ENCODE measurements around the gene TLE2.
"Not testable (repeated sequence)": the region's sequence is repeated elsewhere in the genome, so short reads cannot be mapped to it uniquely, and the experiment has no call there.

The TLE2 gene

DNA sequence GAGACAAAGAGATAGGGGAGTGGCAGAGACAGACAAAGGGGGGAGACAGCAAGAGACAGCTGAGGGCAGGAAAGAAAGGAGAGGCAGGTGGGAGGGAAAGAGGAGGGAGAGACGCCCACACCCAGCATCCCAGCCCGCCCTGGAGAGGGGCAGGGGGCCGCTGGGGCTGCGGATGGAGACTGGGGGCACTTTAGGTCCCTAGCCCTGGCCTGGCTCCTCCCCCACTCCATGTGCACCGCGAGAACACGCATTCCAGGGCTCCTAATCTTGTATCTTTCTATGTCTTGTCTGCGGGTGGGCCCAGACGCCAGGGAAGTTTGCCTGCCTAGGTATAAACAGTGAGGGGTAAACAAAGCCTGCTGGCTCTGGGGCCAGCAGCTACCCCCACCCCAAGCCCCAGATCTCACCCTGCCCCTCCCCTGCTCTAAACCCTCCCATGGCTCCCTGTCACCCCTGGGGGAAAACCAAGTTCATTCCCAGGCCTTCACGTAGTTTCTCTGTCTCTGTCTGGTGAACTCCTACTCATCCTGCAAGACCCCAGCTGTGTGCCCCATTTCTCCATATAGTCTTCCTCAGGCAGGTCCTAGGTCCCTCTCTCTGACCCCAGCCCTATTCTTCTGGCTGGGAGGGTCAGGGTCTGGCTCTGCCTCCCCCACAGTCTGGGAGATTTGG, 27.5 kb upstream of the TLE2 start:
- no peak for DNase-seq

DNA sequence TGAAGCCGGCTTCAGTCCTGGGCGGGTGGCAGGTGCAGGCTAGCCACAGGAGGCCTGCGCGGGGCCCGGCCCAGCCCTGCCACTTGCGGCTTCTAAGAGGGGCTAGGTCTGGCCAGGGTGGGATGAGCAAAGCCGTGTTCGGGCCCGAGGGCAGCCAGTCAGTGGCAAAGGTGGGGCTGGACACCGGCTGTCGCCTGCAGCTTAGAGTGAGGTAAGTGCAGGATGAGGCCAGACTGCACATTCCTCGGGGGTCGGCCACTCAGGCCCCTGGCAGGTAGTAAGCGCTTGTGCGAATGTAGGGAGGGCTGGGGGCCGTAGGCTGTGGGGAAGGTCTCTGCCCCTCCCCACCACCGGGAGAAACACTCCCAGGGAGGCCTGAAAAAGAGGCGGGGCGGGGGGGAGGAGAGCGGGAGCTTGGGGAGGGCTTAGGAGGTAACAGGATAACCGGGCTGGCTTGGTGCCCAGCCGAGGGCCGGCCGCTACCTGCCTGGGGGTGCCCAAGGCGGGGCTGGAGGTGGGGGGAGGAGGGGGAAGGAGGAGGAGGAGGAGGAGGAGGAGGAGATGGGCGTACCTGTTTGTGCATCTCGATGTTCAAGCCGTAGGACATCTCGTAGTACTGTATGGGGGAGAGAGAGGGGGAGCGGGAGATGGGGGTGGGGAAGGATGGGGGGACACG, 26.8 kb upstream of the TLE2 start:
- DNase-seq = no peak

DNA sequence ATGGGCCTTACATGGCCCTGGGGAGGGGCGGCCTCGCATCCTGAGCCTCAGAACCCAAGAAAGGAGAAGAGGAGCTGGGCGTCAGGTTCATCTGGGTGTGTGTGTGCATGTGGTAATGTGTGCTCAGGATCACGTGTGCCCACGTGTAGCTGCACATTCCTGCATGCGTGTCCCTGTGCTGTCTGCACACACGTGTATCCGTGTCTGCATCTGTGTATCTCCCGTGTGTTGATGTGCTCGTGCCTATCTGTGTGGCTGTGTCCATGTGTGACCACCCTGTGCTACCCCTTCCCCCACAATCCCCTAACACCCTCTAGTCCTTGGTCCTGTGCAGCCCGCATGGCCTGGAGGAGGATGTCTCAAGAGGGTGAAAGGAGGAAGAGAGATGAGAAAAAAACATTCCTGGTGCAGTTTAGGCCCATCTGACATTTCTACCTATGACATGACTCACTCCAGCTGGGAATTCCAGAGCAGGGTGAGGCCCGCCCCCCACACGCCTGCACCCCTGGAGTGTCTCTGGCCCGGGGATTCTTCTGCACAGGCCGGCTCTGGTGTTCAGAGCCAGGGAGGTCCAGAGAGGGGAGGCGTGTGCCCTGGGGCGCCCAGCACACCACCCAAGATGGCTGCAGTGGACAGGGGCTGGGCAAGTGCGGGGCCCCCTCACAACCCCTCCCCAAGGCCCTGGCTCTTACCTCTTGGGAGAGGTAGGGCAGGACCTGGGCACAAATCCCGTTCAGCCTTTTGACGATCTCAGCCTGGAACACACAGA, 26.1 kb upstream of the TLE2 start:
- no peak for DNase-seq

DNA sequence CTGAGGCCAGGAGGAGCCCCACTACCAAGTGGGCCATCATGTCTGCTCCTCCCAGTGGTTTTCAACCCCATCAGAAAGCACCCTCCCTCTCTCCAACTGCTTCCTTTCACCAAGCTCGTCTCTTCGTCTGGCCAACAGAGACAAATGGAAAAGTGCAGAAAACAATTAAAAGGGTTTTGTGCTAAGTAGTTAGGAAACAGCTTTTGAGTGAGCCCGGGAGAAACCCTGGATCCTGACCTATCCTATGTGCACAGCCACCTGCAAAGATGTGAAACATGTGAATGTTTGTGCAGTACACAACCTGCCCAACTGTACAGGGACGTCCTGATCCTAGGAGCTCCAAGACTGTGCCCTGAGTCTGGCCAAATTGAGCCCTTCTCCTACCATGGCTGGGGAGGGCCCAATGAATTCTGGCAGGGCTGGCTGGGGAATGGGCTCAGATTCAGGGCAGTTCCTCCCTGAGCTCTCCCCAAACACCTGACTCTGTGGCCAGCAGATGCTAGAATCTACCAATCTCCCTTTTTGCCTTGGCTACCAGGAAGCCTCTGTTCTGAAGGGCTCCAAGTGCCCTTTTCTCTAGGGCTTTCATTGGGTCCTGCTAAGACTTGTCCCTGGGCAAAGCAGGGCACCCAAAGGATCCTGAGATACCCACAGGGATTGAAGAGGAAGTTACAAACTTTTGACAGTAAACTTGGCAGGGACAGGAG, 25.3 kb upstream of the TLE2 start:
- no peak for DNase-seq

DNA sequence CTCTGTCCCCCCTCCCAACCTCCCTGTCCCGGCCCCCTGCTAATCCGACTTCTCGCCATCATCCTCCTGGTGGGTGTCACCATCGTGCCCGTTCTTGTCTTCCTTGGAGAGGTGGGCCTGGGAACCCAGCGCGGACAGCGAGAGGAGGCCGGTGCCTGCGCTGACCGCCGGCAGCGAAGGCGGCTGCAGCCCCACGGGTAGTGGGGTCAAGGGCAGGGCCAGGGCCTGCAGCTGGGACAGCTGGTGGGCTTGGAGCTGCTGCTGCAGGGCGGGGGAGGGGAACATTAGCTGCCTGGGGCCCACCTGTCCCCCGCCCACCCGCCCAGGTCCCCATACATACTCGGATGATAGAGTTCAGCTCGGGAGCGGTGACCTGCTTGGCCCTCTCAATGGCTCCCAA, 24.7 kb upstream of the TLE2 start:
- no peak for DNase-seq

DNA sequence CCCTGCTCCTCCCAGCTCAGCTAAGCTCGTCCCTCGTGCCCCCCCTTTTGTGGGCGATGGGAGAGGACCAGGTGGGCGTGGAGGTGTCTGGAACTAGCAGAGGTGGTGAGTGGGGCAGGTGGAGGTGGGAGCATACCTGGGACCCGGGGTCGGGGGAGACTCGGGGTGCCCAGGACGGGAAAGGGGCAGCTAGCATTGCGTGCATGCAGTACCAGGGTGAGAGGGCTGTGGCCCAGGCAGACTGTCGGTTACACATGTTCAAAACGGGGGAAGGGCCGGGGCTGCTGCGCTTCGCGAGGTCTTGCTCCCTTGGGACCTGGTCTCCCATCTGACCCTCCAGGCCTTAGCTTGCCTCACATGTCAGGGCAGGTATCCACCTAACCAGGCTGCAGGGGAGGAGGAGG, 24.1 kb upstream of the TLE2 start:
- no peak for DNase-seq

DNA sequence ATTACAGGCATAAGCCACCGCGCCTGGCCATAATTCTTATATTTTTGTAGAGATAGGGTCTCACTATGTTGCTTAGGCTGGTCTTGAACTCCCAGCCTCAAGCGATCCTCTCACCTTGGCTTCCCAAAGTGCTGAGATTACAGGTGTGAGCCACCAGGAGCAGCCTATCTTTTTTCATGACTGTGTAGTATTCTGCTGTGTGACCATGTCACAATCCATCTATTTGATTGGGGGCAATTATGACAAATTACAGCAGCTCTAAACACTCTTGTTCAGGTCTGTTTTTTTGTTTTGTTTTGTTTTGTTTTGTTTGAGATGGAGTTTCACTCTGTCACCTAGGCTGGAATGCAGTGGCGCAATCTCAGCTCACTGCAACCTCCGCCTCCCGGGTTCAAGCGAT, 20.9 kb upstream of the TLE2 start:
- not testable (repeated sequence) for DNase-seq

DNA sequence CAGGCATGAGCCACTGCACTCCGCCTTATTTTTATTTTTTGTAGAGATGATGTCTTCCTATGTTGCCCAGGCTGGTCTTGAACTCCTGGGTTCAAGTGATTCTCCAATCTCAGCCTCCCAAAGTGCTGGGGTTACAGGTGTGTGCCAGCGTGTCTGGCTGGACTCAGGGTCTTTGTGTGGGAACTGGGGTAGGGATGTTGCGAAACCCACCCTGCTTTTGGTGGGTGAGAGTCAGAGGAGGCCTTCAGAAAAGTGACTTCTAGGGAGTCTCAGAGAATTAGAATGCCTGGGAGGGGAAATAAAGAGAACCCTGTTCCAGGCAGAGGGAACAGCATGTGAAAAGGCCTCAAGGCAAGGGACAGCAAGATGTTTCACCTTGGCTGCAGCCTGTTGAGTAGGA, 20.0 kb upstream of the TLE2 start:
- no peak for DNase-seq

DNA sequence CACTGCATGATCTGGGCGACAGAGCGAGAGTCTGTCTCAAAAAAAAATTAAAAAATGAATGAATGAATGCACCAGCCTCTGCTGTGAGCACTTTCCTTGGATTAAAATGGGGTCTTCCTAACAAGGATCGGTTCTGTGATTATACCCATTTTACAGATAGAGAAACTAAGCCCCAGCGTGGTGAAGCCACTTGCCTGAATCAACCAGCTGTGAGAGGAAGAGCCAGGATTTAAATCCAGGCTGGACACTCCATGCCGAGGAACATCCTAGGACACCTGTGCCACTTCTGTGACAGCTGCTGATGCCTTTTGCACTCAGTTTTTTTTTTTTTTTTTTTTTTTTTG, 19.1 kb upstream of the TLE2 start:
- no peak for DNase-seq

DNA sequence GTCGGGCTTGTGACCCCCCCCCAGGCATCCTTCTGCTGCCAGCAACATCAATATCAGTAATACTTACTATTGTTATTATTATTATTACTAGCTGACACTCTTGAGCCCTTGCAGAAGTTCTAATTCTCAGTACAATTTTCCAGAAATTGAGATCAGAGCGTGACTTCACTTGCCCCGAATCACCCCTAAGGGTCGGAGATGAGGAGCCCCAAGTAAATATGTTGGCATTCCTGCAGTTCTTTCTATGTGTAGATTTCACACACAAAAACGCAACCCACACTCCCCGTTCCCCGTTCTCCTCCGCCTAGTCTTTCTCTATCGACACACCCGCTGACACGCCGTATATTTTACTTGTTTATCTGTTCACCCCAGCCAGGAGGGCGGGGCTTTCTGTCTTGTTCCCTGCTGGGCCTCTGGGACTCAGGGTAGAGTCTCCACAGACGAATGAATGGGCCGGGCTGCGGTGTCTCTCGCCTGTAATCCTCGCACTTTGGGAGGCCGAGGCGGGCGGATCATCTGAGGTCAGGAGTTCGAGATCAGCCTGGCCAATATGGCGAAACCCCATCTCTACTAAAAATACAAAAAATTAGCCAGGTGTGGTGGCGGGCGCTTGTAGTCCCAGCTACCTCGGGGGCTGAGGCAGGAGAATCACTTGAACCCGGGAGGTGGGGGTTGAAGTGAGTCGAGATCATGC, 18.6 kb upstream of the TLE2 start:
- DNase-seq = peak in 2 of 51 donors; percentile 8 to 9

DNA sequence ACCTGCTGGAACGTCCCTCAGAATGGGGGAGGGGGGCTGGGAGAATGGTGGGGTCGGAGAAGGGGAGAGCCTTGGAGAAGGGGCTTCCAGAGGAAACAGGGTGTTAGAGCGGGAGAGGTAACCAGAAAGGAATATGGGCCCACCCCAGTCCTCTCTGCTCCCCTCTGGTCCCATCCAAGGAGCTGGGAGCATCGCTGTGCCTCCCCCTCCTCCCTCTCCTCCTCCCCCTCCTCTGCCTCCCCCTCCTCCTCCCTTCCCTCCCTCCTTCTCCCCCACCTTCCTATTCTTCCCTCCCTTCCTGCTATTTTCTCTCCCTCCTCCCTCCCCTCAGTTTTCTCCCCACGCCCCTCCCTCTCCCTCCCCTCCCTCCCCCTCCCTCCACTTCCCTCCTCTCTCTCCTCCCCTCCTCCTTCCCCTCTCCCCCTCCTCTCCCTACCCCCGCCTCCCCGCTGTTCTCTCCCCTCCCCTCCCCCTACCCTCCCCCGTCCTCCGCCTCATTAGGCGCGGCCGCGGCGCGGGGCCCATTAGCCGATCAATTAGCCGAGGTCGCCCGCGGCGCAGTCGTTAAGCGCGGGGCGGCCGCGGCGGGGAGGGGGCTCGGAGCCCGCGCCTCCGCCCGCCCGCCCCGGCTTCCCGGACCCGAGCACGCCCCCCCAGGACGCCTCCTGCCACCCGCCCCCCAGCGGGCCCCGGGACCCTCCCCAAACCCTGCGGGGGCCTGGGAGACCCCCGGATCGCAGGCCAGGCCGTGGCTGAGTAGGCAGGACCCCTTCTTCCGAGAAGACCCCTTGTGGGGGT, 17.8 kb upstream of the TLE2 start:
- DNase-seq = no peak

DNA sequence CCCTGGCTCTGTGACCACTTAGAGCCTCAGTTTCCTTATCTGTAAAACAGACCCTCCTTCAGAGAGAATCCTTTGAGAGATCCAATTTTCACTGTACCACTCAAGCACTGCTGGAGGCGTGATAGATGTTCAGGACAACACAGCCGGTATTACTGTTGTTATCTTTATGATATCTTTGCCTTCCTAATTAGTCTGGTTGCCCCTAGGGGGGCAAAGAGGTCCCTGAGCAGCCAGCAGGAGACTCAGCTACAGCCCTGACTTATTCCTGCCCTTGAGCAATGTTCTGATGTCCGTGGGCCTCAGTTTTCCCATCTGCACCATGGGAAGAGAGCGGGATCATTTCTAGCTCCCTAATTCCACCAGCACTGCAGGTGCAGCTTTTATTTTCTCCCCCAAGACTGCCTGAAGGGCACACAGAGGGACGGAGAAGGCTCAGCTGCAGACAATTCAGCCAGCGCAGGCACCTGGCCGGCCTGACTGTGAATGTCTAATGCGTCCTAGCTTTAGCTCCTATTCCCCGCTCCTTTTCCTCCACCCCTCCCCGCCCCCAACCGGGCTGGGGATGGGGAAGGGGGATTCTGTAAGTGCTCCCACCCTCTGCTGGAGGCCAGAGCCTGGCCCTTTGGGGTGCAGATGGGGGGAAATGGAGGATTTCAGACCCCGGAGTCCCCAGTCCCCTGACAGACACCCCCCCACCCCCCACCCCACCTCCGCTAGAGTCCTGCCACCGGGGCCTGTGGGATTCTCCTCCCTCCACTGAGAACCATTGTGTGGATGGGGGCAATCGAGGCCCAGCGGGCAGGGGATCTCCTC, 17.0 kb upstream of the TLE2 start:
- DNase-seq = no peak

DNA sequence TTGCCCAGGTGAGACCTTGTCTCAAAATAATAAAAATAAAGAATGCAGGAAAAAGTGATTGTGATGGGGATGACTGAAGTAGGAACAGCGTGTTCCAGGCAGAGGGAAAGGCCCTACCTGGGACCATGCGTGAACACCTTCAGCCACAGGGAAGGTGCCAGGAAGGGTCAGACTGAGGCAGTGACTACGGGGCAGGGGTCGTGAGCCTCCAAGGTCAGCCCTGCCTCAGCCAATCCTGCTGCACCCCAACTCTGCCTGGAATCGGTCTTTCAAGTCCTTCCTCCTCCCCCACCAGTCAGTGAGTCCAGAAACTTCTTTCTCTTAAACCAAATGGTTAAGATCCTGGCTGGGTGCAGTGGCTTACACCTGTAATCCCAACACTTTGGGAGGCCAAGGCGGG, 16.1 kb upstream of the TLE2 start:
- DNase-seq = no peak

DNA sequence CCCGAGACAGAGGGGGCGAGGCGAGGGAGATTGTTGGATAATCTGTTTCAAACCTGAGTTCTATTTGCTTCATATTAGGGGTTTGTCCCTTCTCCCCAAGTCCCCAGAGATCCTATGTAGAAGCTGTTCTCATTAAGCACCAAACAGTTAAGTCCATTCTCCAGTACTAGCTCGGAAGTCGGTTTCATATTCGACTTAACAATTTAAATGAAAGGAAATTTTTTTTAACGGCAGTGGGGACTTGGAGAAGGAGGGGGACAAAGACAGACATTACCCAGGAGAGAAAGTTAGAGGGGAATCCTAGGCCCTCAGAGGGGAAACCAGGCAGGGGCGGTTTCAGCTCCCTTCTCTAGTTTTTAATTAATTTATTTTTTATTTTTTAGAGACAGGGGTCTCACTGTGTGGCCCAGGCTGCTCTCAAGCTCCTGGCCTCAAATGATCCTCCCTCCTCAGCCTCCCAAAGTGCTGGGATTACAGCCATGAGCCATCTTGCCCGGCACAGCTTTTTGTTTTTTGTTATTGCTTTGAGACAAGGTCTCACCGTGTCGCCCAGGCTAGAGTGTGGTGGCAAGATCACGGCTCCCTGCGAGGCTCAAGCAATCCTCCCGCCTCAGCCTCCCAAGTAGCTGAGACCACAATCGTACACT, 13.7 kb upstream of the TLE2 start:
- no peak for DNase-seq

DNA sequence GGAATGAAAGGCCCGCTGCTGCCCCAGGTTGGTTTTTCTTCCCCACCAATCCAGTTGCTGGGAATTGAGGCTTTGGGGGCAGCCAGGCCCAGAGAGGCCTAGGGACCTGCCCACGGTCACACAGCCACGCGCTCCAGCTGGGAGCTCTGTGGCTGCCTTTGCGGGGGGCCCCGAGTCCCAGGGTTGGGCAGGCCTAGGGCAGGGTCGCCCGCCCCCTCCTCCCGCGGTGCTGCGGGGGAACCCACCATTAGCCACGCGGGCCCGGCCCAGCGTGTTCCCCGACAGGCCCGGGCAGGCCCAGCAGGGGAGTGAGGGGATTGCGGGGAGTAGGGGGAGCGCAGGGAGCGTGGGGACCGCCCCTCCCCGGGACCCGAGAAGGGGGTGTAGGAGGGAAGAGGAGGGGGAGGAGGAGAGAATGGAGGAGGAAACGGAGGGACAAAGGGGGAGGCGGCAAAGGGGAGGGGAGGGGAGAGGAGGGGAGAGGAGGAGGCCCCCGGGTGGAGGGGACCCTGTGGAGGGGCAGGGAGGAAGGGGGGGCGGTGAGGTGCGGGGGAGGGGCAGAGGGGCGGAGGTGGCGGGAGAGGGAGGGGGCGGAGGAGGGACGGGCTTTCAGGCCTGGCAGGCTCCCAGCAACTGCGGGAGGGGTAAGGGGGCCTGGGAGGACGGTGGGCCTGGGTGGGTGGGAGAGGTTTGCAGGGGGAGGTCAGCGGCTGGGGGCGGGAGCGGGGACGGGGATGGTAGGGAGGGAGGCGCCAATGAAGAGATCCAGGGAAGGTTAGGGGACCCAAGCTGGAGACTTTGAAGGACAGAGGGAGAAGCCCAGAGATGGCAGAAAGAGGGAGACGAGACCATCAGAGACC, 12.9 kb upstream of the TLE2 start:
- no peak for DNase-seq

DNA sequence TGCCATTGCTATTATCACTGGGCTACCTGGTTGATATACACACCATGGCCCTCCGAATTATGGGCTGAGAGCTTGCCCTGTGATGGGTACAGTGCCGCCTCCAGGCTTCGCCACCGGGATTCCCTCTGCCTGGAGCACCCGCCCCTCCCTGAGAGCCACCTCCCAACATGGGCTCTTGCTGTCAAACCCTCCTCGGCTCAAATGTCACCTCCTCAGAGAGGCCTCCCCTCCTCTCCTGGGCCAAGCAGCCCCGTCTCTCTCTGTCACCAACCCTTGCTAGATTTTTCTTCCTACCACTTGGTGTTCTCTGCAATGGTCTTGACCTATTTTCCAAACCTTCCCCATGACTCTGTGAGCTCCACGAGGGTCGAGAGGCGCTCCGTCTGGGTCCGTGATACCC, 12.2 kb upstream of the TLE2 start:
- no peak for DNase-seq

DNA sequence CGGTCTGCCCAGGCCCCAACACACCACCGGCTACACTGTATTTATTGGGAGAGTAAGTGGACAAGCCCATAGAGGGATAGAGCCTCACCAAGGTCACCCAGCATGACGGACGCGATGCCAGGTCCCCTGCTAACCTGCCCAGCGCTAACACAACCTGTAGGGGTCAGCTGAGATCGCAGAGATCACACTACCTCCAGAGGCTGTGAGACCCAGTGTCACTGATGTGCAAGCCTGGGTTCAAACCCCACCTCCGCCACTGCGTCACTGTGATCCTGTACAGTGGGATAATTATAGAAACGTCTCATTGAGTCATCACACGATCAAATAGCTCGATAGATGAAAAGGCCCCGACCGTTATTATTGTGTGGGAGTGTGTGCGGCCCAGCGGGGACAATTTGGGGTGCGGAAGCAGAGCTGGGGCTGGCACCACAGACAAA, 10.6 kb upstream of the TLE2 start:
- DNase-seq = peak in 1 of 51 donors; percentile 18

DNA sequence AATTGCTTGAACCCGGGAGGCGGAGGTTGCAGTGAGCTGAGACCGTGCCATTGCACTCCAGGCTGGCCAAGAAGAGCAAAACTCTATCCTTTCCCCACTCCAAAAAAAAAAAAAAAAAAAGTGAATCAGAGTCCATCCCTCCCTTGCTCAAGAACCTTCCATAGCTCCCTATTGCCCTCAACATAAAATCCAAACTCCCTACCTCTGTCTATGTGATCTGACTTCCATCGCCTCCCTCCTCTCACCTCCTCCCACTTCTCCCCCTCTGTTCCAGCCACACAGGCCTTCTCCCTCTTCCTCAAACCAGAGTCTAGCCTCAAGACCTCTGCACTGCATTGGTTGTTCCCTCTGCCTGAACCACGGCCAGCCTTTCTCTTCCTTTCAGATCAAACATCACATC, 10.0 kb upstream of the TLE2 start:
- no peak for DNase-seq

Measured in hypothalamus (tissue), 51 donors.